Smooth muscle cell (in vitro differentiated cells): ENCODE results near the gene FGF4. TPM values are rescaled to one million over a fixed set of nuclear protein-coding genes. Genes with fewer than 3 reads are reported as not detected.

ENCODE experiments used
- DNase-seq: peaks from one replicate; lab custom pipeline; 2025; ENCODE audit not compliant: unreplicated experiment; lab: John Stamatoyannopoulos, UW
- H2AFZ ChIP-seq: fragments of 200-600 bp; sonication (generic); 2 replicates; pipeline ENCODE4 v1.6.0; 2016; ENCODE audit warnings: antibody characterized with exemption, low read depth, mild to moderate bottlenecking
- H3F3A ChIP-seq: fragments of 200-600 bp; sonication (generic); 2 replicates; pipeline ENCODE4 v1.6.0; 2017; ENCODE audit warnings: antibody characterized with exemption, low read depth
- H3K27ac ChIP-seq: fragments of 200-600 bp; sonication (generic); 2 replicates; pipeline ENCODE4 v1.5.1; 2016; ENCODE audit warnings: low read depth, mild to moderate bottlenecking
- H3K27me3 ChIP-seq: fragments of 200-600 bp; sonication (generic); 2 replicates; pipeline ENCODE4 v1.6.1; 2016; ENCODE audit warnings: low read depth, mild to moderate bottlenecking
- H3K36me3 ChIP-seq: fragments of 200-600 bp; sonication (generic); 2 replicates; pipeline ENCODE4 v1.5.1; 2016; ENCODE audit warnings: low read depth
- H3K4me1 ChIP-seq: fragments of 200-600 bp; sonication (generic); 2 replicates; pipeline ENCODE4 v1.5.1; 2016; ENCODE audit warnings: low read depth
- H3K4me2 ChIP-seq: fragments of 200-600 bp; sonication (generic); 2 replicates; pipeline ENCODE4 v1.6.0; 2016; ENCODE audit warnings: mild to moderate bottlenecking
- H3K4me3 ChIP-seq: fragments of 200-600 bp; sonication (generic); 2 replicates; pipeline ENCODE4 v1.5.1; 2016; ENCODE audit warnings: mild to moderate bottlenecking
- H3K79me2 ChIP-seq: fragments of 200-600 bp; sonication (generic); 2 replicates; pipeline ENCODE4 v1.6.0; 2016; ENCODE audit warnings: low read depth, mild to moderate bottlenecking
- H3K9ac ChIP-seq: fragments of 200-600 bp; sonication (generic); 2 replicates; pipeline ENCODE4 v1.6.0; 2016; ENCODE audit warnings: low read depth
- H3K9me3 ChIP-seq: fragments of 200-600 bp; sonication (generic); replicated peaks from 2 replicates; pipeline ENCODE4 v1.5.1; 2016; ENCODE audit warnings: low read depth
- H4K20me1 ChIP-seq: fragments of 200-600 bp; sonication (generic); 2 replicates; pipeline ENCODE4 v1.6.0; 2016; ENCODE audit warnings: low read depth
- CTCF ChIP-seq: fragments of 200-600 bp; sonication (generic); IDR thresholded peaks from 2 replicates; pipeline ENCODE4 v1.5.1; 2017; ENCODE audit warnings: borderline replicate concordance, mild to moderate bottlenecking, antibody characterized with exemption; ENCODE audit not compliant: insufficient read depth, poor library complexity, severe bottlenecking
- WGBS: methylation state at CpG from one replicate; pipeline ENCODE4 v1.1.7; 2016; ENCODE audit warnings: low lambda C conversion rate; 5-methylcytosine and 5-hydroxymethylcytosine counted together
- polyA plus RNA-seq: library from polyadenylated mRNA; unstranded; fragments of >200 nt; fragmentation: Nextera tagmentation; extraction: Ambion mirVana; gene quantifications from 2 replicates; pipeline ENCODE4 v1.2.1, GENCODE V29; 2016
- total RNA-seq: library from RNA; depleted of rRNA; stranded (reverse); fragments of >200 nt; gene quantifications from 2 replicates; pipeline ENCODE4 v1.2.3, GENCODE V29; 2014

Gene FGF4
- total and polyA plus RNA-seq, 2 experiments from 2014 or later = not detected

- WGBS = 45% methylated on average over 13 of the region's 15 CpGs
- no peaks in the 10 kb centered on the region for H3K36me3 ChIP-seq
- peak; percentile 89 for TF ChIP-seq CTCF
- no peak overlapping the region for H3K4me2 ChIP-seq
- H2AFZ ChIP-seq = no peak overlapping the region
- H4K20me1 ChIP-seq = no peaks in the 10 kb centered on the region
- no peak for DNase-seq
- H3F3A ChIP-seq = no peaks in the 10 kb centered on the region
- no peaks in the 10 kb centered on the region for H3K27me3 ChIP-seq
- H3K9ac ChIP-seq = no peak overlapping the region
- H3K9me3 ChIP-seq = no peaks in the 10 kb centered on the region
- H3K27ac ChIP-seq = no peak overlapping the region
- H3K79me2 ChIP-seq = no peaks in the 10 kb centered on the region
- no peaks in the 10 kb centered on the region for H3K4me1 ChIP-seq
- no peak overlapping the region for H3K4me3 ChIP-seq
Observed at GRCh38 chr11:69801513-69802335, 26.6 kb upstream of the FGF4 start.

GRCh38 chr11:69800278-69800677 is 25.1 kb upstream of the FGF4 start:
- H3K4me1 ChIP-seq = no peaks in the 10 kb centered on the region
- no peaks in the 10 kb centered on the region for H3K36me3 ChIP-seq
- no peaks in the 10 kb centered on the region for H3K9me3 ChIP-seq
- H3K4me2 ChIP-seq = no peak overlapping the region
- H3K27ac ChIP-seq = no peak overlapping the region
- 95% methylated on average over 5 of the region's 5 CpGs for WGBS
- H2AFZ ChIP-seq = no peak overlapping the region
- no peak overlapping the region for H3K4me3 ChIP-seq
- no peaks in the 10 kb centered on the region for H3K79me2 ChIP-seq
- H3F3A ChIP-seq = no peaks in the 10 kb centered on the region
- DNase-seq = no peak
- H3K27me3 ChIP-seq = no peaks in the 10 kb centered on the region
- no peak overlapping the region for H3K9ac ChIP-seq
- no peak for TF ChIP-seq CTCF
- H4K20me1 ChIP-seq = no peaks in the 10 kb centered on the region

- Histone ChIP-seq H4K20me1 (no peaks in the 10 kb centered on the region), H3K36me3 (no peaks in the 10 kb centered on the region), H3K4me3 (no peak overlapping the region), H3K9me3 (no peaks in the 10 kb centered on the region), H3K79me2 (no peaks in the 10 kb centered on the region), H3K4me1 (no peaks in the 10 kb centered on the region), H3K9ac (no peak overlapping the region), H3K4me2 (no peak overlapping the region), H3F3A (no peaks in the 10 kb centered on the region), H2AFZ (no peak overlapping the region), H3K27me3 (no peaks in the 10 kb centered on the region), H3K27ac (no peak overlapping the region)
- DNase-seq = no peak
- 33% methylated on average over 3 of the region's 3 CpGs for WGBS
- no peak for TF ChIP-seq CTCF
Observed at GRCh38 chr11:69799582-69799981, 24.4 kb upstream of the FGF4 start.

- Histone ChIP-seq H3K4me3 (no peak overlapping the region), H3K36me3 (no peaks in the 10 kb centered on the region), H3K79me2 (no peaks in the 10 kb centered on the region), H3K27me3 (no peaks in the 10 kb centered on the region), H2AFZ (no peak overlapping the region), H3K9me3 (no peaks in the 10 kb centered on the region), H3K9ac (no peak overlapping the region), H3K27ac (no peak overlapping the region), H3K4me1 (no peaks in the 10 kb centered on the region), H3K4me2 (no peak overlapping the region), H4K20me1 (no peaks in the 10 kb centered on the region), H3F3A (no peaks in the 10 kb centered on the region)
- WGBS = 96% methylated on average over 3 of the region's 3 CpGs
- no peak for TF ChIP-seq CTCF
- no peak for DNase-seq
Observed at GRCh38 chr11:69799097-69799496, 24.0 kb upstream of the FGF4 start.
